ENCODE data around the gene SHMT1.
A peak's percentile ranks its signal among the peaks of the same experiment; 100 is the strongest.

DNA sequence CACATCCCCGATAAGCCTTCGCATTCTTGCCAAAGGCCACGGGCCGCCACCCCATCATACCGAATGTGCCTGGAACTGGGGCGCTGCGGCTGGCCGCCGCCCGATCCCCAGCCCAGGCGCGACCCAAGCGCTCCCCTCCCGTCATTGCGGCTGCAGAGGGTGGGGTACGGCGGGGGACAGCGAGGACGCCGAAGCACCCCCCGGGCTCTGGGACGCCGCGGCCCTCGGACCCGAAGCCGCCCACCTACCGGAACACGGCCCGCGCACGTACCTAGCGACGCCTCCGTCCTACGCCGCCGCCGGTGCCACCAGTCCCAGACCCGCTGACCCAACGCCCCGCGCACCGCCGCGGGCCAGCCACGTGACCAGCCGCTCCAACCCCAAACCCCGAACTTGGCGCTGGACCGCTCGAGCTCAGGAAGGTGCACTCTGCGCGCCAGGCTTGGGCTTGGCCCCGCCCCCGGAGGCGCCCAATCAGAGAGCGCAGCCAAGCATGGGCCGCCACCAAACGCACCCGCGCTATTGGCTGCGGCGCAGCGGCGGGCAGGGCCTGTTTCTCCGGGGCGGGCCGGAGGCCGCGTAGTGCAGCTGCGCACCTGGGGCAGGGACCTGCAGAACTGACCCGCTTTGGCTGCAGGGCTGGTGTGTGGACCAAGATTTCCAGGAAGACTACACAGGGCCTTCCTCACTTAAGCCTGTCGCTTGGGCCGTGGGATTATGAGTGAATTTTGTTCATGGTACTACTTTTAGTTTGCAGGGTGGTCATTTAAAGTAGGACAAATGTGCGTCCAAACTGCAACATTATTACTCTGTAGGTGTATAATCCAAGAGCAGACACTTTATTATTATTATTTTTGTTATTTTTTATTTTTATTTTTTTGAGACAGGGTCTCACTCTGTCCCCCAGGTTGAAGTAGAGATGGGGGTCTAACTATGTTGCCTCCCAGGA, at the start of gene SHMT1:
- TF ChIP-seq POLR2A (IDR thresholded peaks at IDR 0.05; ENCODE audit: low read length) (peak; percentile 78), GATA1 (IDR thresholded peaks at IDR 0.05; ENCODE audit: low read depth, low read length) (no peak)

Measured in erythroblast (primary cell).